Neural cell (in vitro differentiated cells): Measurements from ENCODE around the gene SPATA31E1. TPM values are rescaled to one million over a fixed set of nuclear protein-coding genes. Genes with fewer than 3 reads are reported as not detected.

Source experiments
- H2AFZ ChIP-seq: fragments of 200-600, 300-800 bp; sonication (generic), shearing (Covaris generic); 2 replicates; pipeline ENCODE4 v1.6.0; 2014; ENCODE audit warnings: low read depth, mild to moderate bottlenecking, antibody characterized with exemption, low read length, moderate library complexity
- H3F3A ChIP-seq: fragments of 200-600 bp; shearing (Covaris generic); 2 replicates; pipeline ENCODE4 v1.6.1; 2016; ENCODE audit warnings: mild to moderate bottlenecking, moderate library complexity, mixed read lengths, antibody characterized with exemption, low read length; ENCODE audit not compliant: insufficient read depth, poor library complexity, severe bottlenecking
- H3K27ac ChIP-seq: fragments of 200-600, 300-800 bp; sonication (generic), shearing (Covaris generic); 2 replicates; pipeline ENCODE4 v1.5.1; 2014; ENCODE audit warnings: mild to moderate bottlenecking, low read length, moderate library complexity
- H3K27me3 ChIP-seq: fragments of 300-800, 200-600 bp; sonication (generic), shearing (Covaris generic); 2 replicates; pipeline ENCODE4 v1.6.0; 2014; ENCODE audit warnings: mild to moderate bottlenecking, low read depth, low read length, moderate library complexity; ENCODE audit not compliant: insufficient read depth
- H3K36me3 ChIP-seq: fragments of 300-800, 200-600 bp; sonication (generic), shearing (Covaris generic); 2 replicates; pipeline ENCODE4 v1.5.1; 2014; ENCODE audit warnings: mild to moderate bottlenecking, antibody characterized with exemption, low read length, moderate library complexity; ENCODE audit not compliant: insufficient read depth
- H3K4me2 ChIP-seq: fragments of 300-800, 200-600 bp; sonication (generic), shearing (Covaris generic); 2 replicates; pipeline ENCODE4 v1.6.0; 2014; ENCODE audit warnings: mild to moderate bottlenecking, low read length
- H3K4me3 ChIP-seq: fragments of 300-800, 200-600 bp; sonication (generic), shearing (Covaris generic); 2 replicates; pipeline ENCODE4 v1.5.1; 2014; ENCODE audit warnings: mild to moderate bottlenecking, low read length, moderate library complexity
- H3K79me2 ChIP-seq: fragments of 200-600 bp; shearing (Covaris generic); replicated peaks from 2 replicates; pipeline ENCODE4 v1.6.0; 2014; ENCODE audit warnings: mild to moderate bottlenecking, low read length, moderate library complexity; ENCODE audit not compliant: insufficient read depth
- H3K9ac ChIP-seq: fragments of 300-800, 200-600 bp; sonication (generic), shearing (Covaris generic); 2 replicates; pipeline ENCODE4 v1.6.1; 2016; ENCODE audit warnings: mild to moderate bottlenecking, low read length, mixed read lengths
- H3K9me2 ChIP-seq: fragments of 200-600 bp; shearing (Covaris generic); 2 replicates; pipeline ENCODE4 v1.6.1; 2016; ENCODE audit warnings: mild to moderate bottlenecking, low read length, mixed read lengths; ENCODE audit not compliant: insufficient read depth
- H3K9me3 ChIP-seq: fragments of 200-600, 300-800 bp; sonication (generic), shearing (Covaris generic); 2 replicates; pipeline ENCODE4 v1.6.1; 2016; ENCODE audit warnings: mild to moderate bottlenecking, mixed run types, low read length, moderate library complexity, mixed read lengths
- H4K20me1 ChIP-seq: fragments of 200-600 bp; shearing (Covaris generic); 2 replicates; pipeline ENCODE4 v1.6.1; 2016; ENCODE audit warnings: mild to moderate bottlenecking, mixed run types; ENCODE audit not compliant: insufficient read depth
- EP300 ChIP-seq: fragments of 450-650 bp; conservative IDR thresholded peaks from 2 replicates; pipeline ENCODE4 v1.6.1; 2014; ENCODE audit warnings: antibody characterized with exemption, mild to moderate bottlenecking, moderate library complexity; ENCODE audit not compliant: poor library complexity, severe bottlenecking
- EZH2 ChIP-seq: fragments of 200-600, 300-800 bp; shearing (Covaris generic), sonication (generic); IDR thresholded peaks from 2 replicates; pipeline ENCODE4 v1.6.1; 2014; ENCODE audit warnings: antibody characterized with exemption, low read length, borderline replicate concordance, mild to moderate bottlenecking; ENCODE audit not compliant: insufficient read depth, poor library complexity, severe bottlenecking
- MXI1 ChIP-seq: fragments of 450-650 bp; conservative IDR thresholded peaks from 2 replicates; pipeline ENCODE4 v1.6.1; 2014; ENCODE audit warnings: antibody characterized with exemption, mild to moderate bottlenecking; ENCODE audit not compliant: poor library complexity, severe bottlenecking
- POLR2AphosphoS5 ChIP-seq: IDR thresholded peaks from 2 replicates; pipeline ENCODE4 v1.6.1; 2012
- RAD21 ChIP-seq: fragments of 450-650 bp; conservative IDR thresholded peaks from 2 replicates; pipeline ENCODE4 v1.6.1; 2014; ENCODE audit warnings: antibody characterized with exemption, mild to moderate bottlenecking, moderate library complexity
- REST ChIP-seq: IDR thresholded peaks from 2 replicates; pipeline ENCODE4 v1.6.1; 2012; ENCODE audit warnings: borderline replicate concordance
- SMC3 ChIP-seq: fragments of 450-650 bp; conservative IDR thresholded peaks from 2 replicates; pipeline ENCODE4 v1.6.1; 2014; ENCODE audit warnings: antibody characterized with exemption, mild to moderate bottlenecking, moderate library complexity; ENCODE audit not compliant: poor library complexity
- TAF1 ChIP-seq: IDR thresholded peaks from 2 replicates; pipeline ENCODE4 v1.6.1; 2012; ENCODE audit warnings: low read depth
- polyA plus RNA-seq: library from polyadenylated mRNA; depleted of rRNA; stranded (reverse); fragments of >200 nt; gene quantifications from 2 replicates; pipeline ENCODE4 v1.2.3, GENCODE V29; 2014
- TF ChIP-seq, protein P1 (sequence below): fragments of 450-650 bp; IDR thresholded peaks from 2 replicates; pipeline ENCODE4 v1.5.1; 2014; ENCODE audit warnings: antibody characterized with exemption, mild to moderate bottlenecking, moderate library complexity; ENCODE audit not compliant: poor library complexity, severe bottlenecking

The SPATA31E1 gene
- polyA plus RNA-seq, 1 donor from 2014 or later, result not detected

- H3K9me3 ChIP-seq, result no peaks in the 10 kb centered on the region
- no peak overlapping the region for H3K4me3 ChIP-seq
- H3K9me2 ChIP-seq, result no peaks in the 10 kb centered on the region
- no peaks in the 10 kb centered on the region for H3F3A ChIP-seq
- no peak overlapping the region for H3K9ac ChIP-seq
- no peaks in the 10 kb centered on the region for H3K27me3 ChIP-seq
- no peak overlapping the region for H2AFZ ChIP-seq
- TF ChIP-seq EZH2, result no peak
- TF ChIP-seq RAD21, result no peak
- no peak for TF ChIP-seq TAF1
- no peak for TF ChIP-seq SMC3
- TF ChIP-seq, protein P1, sequence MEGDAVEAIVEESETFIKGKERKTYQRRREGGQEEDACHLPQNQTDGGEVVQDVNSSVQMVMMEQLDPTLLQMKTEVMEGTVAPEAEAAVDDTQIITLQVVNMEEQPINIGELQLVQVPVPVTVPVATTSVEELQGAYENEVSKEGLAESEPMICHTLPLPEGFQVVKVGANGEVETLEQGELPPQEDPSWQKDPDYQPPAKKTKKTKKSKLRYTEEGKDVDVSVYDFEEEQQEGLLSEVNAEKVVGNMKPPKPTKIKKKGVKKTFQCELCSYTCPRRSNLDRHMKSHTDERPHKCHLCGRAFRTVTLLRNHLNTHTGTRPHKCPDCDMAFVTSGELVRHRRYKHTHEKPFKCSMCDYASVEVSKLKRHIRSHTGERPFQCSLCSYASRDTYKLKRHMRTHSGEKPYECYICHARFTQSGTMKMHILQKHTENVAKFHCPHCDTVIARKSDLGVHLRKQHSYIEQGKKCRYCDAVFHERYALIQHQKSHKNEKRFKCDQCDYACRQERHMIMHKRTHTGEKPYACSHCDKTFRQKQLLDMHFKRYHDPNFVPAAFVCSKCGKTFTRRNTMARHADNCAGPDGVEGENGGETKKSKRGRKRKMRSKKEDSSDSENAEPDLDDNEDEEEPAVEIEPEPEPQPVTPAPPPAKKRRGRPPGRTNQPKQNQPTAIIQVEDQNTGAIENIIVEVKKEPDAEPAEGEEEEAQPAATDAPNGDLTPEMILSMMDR, result no peak
- TF ChIP-seq EP300, result no peak
- TF ChIP-seq MXI1, result no peak
- TF ChIP-seq POLR2AphosphoS5, result no peak
- no peak for TF ChIP-seq REST
- no peaks in the 10 kb centered on the region for H3K36me3 ChIP-seq
- no peaks in the 10 kb centered on the region for H4K20me1 ChIP-seq
- no peaks in the 10 kb centered on the region for H3K79me2 ChIP-seq
- no peak overlapping the region for H3K27ac ChIP-seq
- H3K4me2 ChIP-seq, result no peak overlapping the region
Measured at GRCh38 chr9:87875060-87875459, 7.6 kb upstream of the SPATA31E1 start.

DNA sequence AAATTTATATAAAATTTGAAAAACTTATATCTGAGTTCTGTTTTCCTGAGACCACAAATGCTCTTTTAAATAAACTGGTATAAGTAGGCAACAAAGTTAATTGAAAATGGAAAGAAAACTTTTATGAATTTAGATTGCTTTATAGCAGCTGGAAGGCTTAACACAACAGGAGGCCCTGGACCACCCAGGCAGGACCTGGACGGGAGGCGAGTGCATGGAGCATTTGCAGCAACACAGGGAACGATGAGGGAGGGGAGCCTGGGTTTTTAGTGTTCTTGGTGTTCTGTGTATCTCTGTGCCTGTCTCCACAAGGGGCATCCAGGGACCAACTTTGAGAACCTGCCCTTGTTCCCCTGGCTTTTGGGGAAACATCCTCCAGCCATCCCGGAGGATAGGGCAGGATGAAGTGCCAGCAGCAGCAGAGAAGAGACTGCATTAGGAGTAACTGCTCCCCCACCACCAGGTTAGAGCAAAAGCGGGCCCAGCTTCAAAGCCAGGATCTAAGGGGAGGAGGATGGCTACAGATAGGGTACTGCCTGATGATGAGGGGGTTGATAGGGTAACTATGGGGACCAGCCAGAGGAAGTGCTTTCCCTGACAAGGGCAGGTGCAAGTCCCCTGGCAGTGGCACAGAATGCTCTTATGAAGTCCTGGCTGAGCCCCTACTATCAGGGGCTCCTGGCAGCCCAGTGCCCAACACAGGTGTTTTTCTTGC is 6.7 kb upstream of the SPATA31E1 start:
- no peak overlapping the region for H3K27ac ChIP-seq
- H3F3A ChIP-seq, result no peaks in the 10 kb centered on the region
- TF ChIP-seq MXI1, result no peak
- no peak for TF ChIP-seq REST
- no peak for TF ChIP-seq POLR2AphosphoS5
- no peak for TF ChIP-seq RAD21
- TF ChIP-seq, protein P1, result no peak
- no peak for TF ChIP-seq EP300
- TF ChIP-seq EZH2, result no peak
- H4K20me1 ChIP-seq, result no peaks in the 10 kb centered on the region
- no peaks in the 10 kb centered on the region for H3K27me3 ChIP-seq
- H2AFZ ChIP-seq, result no peak overlapping the region
- H3K9me2 ChIP-seq, result no peaks in the 10 kb centered on the region
- H3K79me2 ChIP-seq, result no peaks in the 10 kb centered on the region
- H3K4me2 ChIP-seq, result no peak overlapping the region
- no peaks in the 10 kb centered on the region for H3K9me3 ChIP-seq
- no peak overlapping the region for H3K9ac ChIP-seq
- no peaks in the 10 kb centered on the region for H3K36me3 ChIP-seq
- H3K4me3 ChIP-seq, result no peak overlapping the region
